Activated T-helper 1 cell treated with anti-CD3 and anti-CD28 coated beads, Interleukin-12 subunit alpha, Interleukin-12 subunit beta, Interleukin-2, Interleukin-4 antibody, amounts not matched to agents 30 ng/mL and 10 ng/mL and 1 ng/mL, durations not matched to agents 14 hours and 24 hours and 36 hours (primary cell): ENCODE measurements around the gene UGT2A2. TPM values are rescaled to one million over a fixed set of nuclear protein-coding genes. Genes with fewer than 3 reads are reported as not detected.

Experiments
- DNase-seq: peaks from one replicate; pipeline ENCODE4 v3.0.0; 2021; ENCODE audit warnings: low spot score
- H3K27ac Mint-ChIP-seq: one replicate; pipeline ENCODE4 v1.8.0; 2021; ENCODE audit warnings: mild to moderate bottlenecking, mixed read lengths
- H3K27me3 Mint-ChIP-seq: one replicate; pipeline ENCODE4 v1.8.0; 2022; ENCODE audit warnings: mild to moderate bottlenecking, moderate library complexity, mixed read lengths; ENCODE audit not compliant: insufficient read depth
- H3K36me3 Mint-ChIP-seq: one replicate; pipeline ENCODE4 v1.8.0; 2021; ENCODE audit warnings: low read depth, mixed read lengths
- H3K4me1 Mint-ChIP-seq: one replicate; pipeline ENCODE4 v1.8.0; 2021; ENCODE audit warnings: low read depth, mixed read lengths
- H3K4me3 Mint-ChIP-seq: one replicate; pipeline ENCODE4 v1.8.0; 2021; ENCODE audit warnings: mild to moderate bottlenecking, moderate library complexity, mixed read lengths
- H3K9me3 Mint-ChIP-seq: one replicate; pipeline ENCODE4 v1.8.0; 2021; ENCODE audit warnings: mixed read lengths
- intact Hi-C: fragments of 100-400 bp; cut with micrococcal nuclease; formaldehyde crosslinking; loops from one replicate; pipeline ENCODE4 v1.15.1; 2024
- total RNA-seq: library from RNA; stranded (reverse); gene quantifications from 2 replicates; pipeline ENCODE4 v1.2.3, GENCODE V29; 2022

Gene UGT2A2
- total RNA-seq, 1 donor from 2014 or later: not detected

GRCh38 chr4:69546134-69546765 is 93.2 kb downstream of the UGT2A2 start:
- Mint-ChIP-seq H3K27ac (no peak overlapping the region), H3K36me3 (no peaks in the 10 kb centered on the region), H3K9me3 (no peaks in the 10 kb centered on the region), H3K4me1 (no peaks in the 10 kb centered on the region), H3K4me3 (no peak overlapping the region), H3K27me3 (no peaks in the 10 kb centered on the region)
- DNase-seq: no peak
- intact Hi-C loops: no loop called here

Other genes with a start within 250 kb of the UGT2A2 start
- not detected in 2 replicates for gene UGT2B4, start 143.7 kb downstream of the UGT2A2 start, total RNA-seq
- not detected in 2 replicates for gene UGT2A1, start 13.6 kb upstream of the UGT2A2 start, total RNA-seq
- 0.17 and 0.26 TPM in 2 replicates for gene SULT1B1, start 121.0 kb upstream of the UGT2A2 start, total RNA-seq
- not detected in 2 replicates for gene SULT1E1, start 220.5 kb upstream of the UGT2A2 start, total RNA-seq